Parathyroid adenoma (tissue), 2 donors: ENCODE results near the gene TSPAN14.

ENCODE experiments used
- H2AFZ ChIP-seq: fragments of 300-600 bp; sonication (generic); one replicate; pipeline ENCODE4 v1.7.0; 2017; ENCODE audit warnings: antibody characterized with exemption, mild to moderate bottlenecking
- H3K27ac ChIP-seq: fragments of 300-600 bp; sonication (generic); one replicate; pipeline ENCODE4 v1.7.0; 2017
- H3K27me3 ChIP-seq: fragments of 300-600 bp; sonication (generic); one replicate; pipeline ENCODE4 v1.7.0; 2017; ENCODE audit warnings: low read length; ENCODE audit not compliant: control insufficient read depth, insufficient read depth
- H3K36me3 ChIP-seq: fragments of 300-600 bp; sonication (generic); one replicate; pipeline ENCODE4 v1.7.0; 2017; ENCODE audit warnings: low read length; ENCODE audit not compliant: control insufficient read depth, insufficient read depth
- H3K4me1 ChIP-seq: fragments of 300-600 bp; sonication (generic); one replicate; pipeline ENCODE4 v1.7.0; 2017; ENCODE audit warnings: control low read depth
- H3K4me2 ChIP-seq: fragments of 300-600 bp; sonication (generic); one replicate; pipeline ENCODE4 v1.7.0; 2017; ENCODE audit warnings: low read length
- H3K4me3 ChIP-seq: fragments of 300-600 bp; sonication (generic); one replicate; pipeline ENCODE4 v1.7.0; 2017; ENCODE audit warnings: low read depth, low read length
- H3K79me2 ChIP-seq: fragments of 300-600 bp; sonication (generic); one replicate; pipeline ENCODE4 v1.7.0; 2017; ENCODE audit warnings: control low read depth
- H3K9ac ChIP-seq: fragments of 300-600 bp; sonication (generic); one replicate; pipeline ENCODE4 v1.7.0; 2017; ENCODE audit warnings: mild to moderate bottlenecking
- H3K9me3 ChIP-seq: fragments of 300-600 bp; sonication (generic); one replicate; pipeline ENCODE4 v1.7.0; 2017; ENCODE audit warnings: low read length; ENCODE audit not compliant: control insufficient read depth
- TF ChIP-seq, protein P1 (sequence below): fragments of 300-600 bp; sonication (generic); IDR thresholded peaks from one replicate; pipeline ENCODE4 v1.7.0; 2017; ENCODE audit warnings: antibody characterized with exemption, mild to moderate bottlenecking
- donor health status: primary hyperparathyroidism.

Gene TSPAN14

DNA sequence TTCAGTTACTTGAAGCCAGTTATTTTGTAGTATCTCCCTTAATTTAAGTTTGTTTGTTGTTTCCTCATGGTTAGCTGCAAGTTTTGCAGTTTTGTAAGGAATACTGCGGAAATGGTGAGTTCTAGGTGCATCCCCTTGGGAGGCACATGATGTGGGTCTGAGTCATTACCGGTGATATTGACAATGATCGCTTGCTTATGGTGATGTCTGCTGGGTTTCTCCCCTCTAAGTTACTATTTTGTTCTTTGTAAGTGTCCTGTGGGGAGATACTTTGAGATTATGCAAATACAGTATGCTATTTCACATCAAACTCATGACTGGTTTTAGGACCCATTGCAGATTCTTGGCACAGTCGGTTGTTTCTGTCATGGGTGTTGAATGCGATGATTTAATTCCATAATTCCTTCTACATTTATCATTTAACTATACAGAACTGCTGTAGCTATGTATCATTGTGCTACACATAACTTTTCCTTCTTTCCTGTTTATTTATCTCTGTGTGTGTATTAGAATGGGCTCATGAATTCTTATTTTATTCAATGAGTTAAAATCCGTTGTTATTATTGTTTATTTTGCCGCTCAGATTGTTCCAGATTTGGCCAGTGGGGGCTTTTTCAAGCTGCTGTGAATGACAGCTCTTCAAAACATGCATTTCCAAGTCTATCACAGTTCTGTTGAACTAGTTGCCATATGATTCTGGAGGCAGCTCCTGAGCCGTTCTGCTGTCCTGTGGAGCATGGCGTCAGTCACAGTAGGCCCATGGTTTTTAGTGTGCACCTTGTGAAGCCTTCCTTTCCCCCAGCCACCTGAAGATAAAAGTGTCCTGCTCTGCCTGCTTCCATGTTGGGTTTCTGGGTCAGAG, 18.4 kb downstream of the TSPAN14 start:
- TF ChIP-seq, protein P1, sequence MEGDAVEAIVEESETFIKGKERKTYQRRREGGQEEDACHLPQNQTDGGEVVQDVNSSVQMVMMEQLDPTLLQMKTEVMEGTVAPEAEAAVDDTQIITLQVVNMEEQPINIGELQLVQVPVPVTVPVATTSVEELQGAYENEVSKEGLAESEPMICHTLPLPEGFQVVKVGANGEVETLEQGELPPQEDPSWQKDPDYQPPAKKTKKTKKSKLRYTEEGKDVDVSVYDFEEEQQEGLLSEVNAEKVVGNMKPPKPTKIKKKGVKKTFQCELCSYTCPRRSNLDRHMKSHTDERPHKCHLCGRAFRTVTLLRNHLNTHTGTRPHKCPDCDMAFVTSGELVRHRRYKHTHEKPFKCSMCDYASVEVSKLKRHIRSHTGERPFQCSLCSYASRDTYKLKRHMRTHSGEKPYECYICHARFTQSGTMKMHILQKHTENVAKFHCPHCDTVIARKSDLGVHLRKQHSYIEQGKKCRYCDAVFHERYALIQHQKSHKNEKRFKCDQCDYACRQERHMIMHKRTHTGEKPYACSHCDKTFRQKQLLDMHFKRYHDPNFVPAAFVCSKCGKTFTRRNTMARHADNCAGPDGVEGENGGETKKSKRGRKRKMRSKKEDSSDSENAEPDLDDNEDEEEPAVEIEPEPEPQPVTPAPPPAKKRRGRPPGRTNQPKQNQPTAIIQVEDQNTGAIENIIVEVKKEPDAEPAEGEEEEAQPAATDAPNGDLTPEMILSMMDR, result no peak
- H3K27me3 ChIP-seq, result no peaks in the 10 kb centered on the region
- no peaks in the 10 kb centered on the region for H3K36me3 ChIP-seq
- peaks cover 36% of the 10 kb centered on the region for H3K4me1 ChIP-seq
- no peak overlapping the region for H2AFZ ChIP-seq
- no peak overlapping the region for H3K9ac ChIP-seq
- peak overlapping the region; percentile 62 for H3K27ac ChIP-seq
- H3K4me3 ChIP-seq, result no peak overlapping the region
- peaks cover 59% of the 10 kb centered on the region for H3K79me2 ChIP-seq
- H3K4me2 ChIP-seq, result no peak overlapping the region
- no peaks in the 10 kb centered on the region for H3K9me3 ChIP-seq

DNA sequence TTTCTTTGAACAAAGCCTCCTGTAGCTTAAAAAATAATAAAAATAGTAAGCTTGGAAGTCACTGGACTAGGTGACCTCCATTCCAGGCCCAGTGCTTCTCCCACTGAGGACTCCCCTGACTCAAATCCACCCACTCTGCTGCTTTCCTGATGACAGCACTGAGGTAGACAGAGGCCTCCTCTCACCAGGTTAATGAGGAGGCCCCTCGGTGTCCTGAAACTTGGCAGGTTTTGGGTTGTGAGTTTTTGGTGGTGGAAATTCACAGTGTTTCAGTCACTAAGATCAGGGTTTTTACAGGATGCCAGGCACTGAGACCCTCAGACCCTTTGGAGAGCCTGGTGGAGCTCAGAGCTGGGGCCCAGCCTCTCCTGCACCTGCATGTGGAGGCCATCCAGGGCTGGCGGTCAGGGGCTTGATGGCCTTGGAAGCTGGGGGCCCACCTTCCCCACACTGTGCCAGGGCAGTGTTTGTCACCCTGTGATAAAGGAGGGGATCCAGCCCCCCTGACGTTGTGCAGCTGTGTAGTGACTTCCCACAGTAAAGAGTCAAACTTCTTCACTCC, 19.1 kb downstream of the TSPAN14 start:
- Histone ChIP-seq H3K4me2 (no peak overlapping the region), H3K4me3 (no peak overlapping the region), H3K27ac (peak overlapping the region; percentile 62), H3K9me3 (no peaks in the 10 kb centered on the region), H3K36me3 (no peaks in the 10 kb centered on the region), H3K4me1 (peaks cover 33% of the 10 kb centered on the region), H3K27me3 (no peaks in the 10 kb centered on the region), H3K79me2 (peaks cover 53% of the 10 kb centered on the region), H3K9ac (no peak overlapping the region), H2AFZ (no peak overlapping the region)
- TF ChIP-seq, protein P1, result no peak

DNA sequence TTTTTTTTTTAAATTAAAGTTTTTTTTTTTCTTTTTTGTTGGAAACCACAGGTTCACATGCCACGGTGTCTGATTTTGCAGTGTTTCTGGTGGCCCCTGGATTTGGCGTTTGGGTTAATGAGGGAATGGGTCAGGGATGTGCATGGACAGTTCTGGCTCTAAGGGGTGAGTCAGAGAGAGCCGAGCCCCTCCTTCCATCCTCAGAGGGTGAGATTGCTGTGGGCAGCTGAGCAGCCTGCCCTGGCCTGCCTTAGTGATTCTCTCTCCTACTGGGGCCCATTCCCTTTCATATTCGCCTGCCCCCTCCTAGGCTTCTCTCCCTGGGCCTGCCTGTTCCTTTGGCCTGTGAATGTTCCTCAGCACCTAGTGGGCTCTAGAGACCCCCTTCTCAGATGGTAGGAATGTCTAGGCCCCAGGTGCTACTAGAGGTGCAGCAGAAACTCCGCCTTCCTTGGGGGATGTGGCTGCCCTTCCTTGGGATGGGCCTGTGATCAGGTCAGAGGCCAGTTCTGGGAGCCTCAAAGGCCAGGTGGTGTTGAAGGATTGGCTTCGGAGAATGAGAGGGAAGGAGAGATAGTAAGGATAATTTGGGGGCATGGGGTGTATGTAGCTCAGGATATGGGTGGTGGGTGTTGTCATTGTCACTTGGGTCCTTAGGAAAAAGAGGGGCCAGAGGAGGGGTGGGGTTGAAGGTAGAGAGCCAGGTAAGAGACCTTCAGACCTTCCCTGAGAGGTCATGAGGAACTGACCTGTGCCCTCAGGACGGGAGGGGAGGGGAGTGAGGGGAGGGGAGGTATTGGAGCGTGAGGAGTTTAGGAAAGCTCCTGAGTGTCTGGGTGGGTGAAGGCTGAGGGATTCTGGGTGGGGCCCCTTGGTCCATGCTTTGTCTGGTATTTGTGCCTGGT, 19.8 kb downstream of the TSPAN14 start:
- peak overlapping the region; percentile 16 for H3K27ac ChIP-seq
- no peaks in the 10 kb centered on the region for H3K36me3 ChIP-seq
- H3K9ac ChIP-seq, result no peak overlapping the region

DNA sequence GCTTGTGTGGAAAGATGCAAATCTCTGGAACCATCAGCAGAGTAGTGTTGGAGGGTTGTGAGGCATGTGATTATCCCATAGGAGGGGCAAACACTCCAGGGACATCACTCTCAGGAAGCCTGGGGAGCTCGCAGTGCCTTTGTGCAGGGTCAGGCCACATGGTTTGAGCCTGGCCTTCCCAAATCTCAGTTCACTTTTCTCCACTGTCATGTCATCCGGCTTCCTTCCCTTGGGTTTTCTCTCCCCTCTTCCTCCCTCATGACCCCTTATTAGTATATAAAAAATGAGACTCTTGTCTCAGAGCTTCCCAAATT, 20.4 kb downstream of the TSPAN14 start:
- Histone ChIP-seq H3K27me3 (no peaks in the 10 kb centered on the region), H3K9me3 (no peaks in the 10 kb centered on the region), H3K4me2 (no peak overlapping the region), H3K4me1 (peaks cover 33% of the 10 kb centered on the region), H3K4me3 (no peak overlapping the region), H3K9ac (no peak overlapping the region), H2AFZ (no peak overlapping the region), H3K27ac (peak overlapping the region; percentile 16), H3K36me3 (no peaks in the 10 kb centered on the region), H3K79me2 (peaks cover 53% of the 10 kb centered on the region)
- TF ChIP-seq, protein P1, result no peak

More for the DNA sequence above, 19.8 kb downstream of the TSPAN14 start:
- Histone ChIP-seq H3K4me2 (no peak overlapping the region), H3K4me3 (no peak overlapping the region), H3K79me2 (peaks cover 56% of the 10 kb centered on the region), H3K9me3 (no peaks in the 10 kb centered on the region), H3K27me3 (no peaks in the 10 kb centered on the region), H3K4me1 (peaks cover 33% of the 10 kb centered on the region), H2AFZ (no peak overlapping the region)
- TF ChIP-seq, protein P1, result no peak
